HEK293 (cell line): ENCODE results near the gene OPA1.
A peak's percentile ranks its signal among the peaks of the same experiment; 100 is the strongest.

Experiments
- EGR2 ChIP-seq: fragments of 450-650 bp; formaldehyde crosslinking; IDR thresholded peaks from 2 replicates; pipeline ENCODE4 v1.5.1; 2016; ENCODE audit warnings: low read depth, missing biosample characterization, missing genetic modification characterization
- GLIS2 ChIP-seq: fragments of 450-650 bp; formaldehyde crosslinking; IDR thresholded peaks from 2 replicates; pipeline ENCODE4 v1.5.1; 2016; ENCODE audit warnings: missing biosample characterization, missing genetic modification characterization
- HOXD13 ChIP-seq: sonication (generic); formaldehyde crosslinking; IDR thresholded peaks from 2 replicates; pipeline ENCODE4 v1.8.0; 2022; ENCODE audit warnings: missing genetic modification reagents, borderline replicate concordance
- MZF1 ChIP-seq: fragments of 450-650 bp; formaldehyde crosslinking; IDR thresholded peaks from 2 replicates; pipeline ENCODE4 v1.5.1; 2017; ENCODE audit warnings: missing biosample characterization, missing genetic modification characterization, borderline replicate concordance
- PRDM6 ChIP-seq: fragments of 450-650 bp; formaldehyde crosslinking; IDR thresholded peaks from 2 replicates; pipeline ENCODE4 v1.5.1; 2017; ENCODE audit warnings: missing biosample characterization, missing genetic modification characterization
- TRIM28 ChIP-seq: IDR thresholded peaks from 2 replicates; pipeline ENCODE4 v1.6.1; 2011; ENCODE audit warnings: low read length, control low read depth, borderline replicate concordance
- ZBTB10 ChIP-seq: fragments of 450-650 bp; formaldehyde crosslinking; IDR thresholded peaks from 2 replicates; pipeline ENCODE4 v1.5.1; 2016; ENCODE audit warnings: missing biosample characterization, missing genetic modification characterization
- ZBTB17 ChIP-seq: fragments of 450-650 bp; formaldehyde crosslinking; IDR thresholded peaks from 2 replicates; pipeline ENCODE4 v1.5.1; 2016; ENCODE audit warnings: missing biosample characterization, missing genetic modification characterization
- ZBTB20 ChIP-seq: fragments of 450-650 bp; formaldehyde crosslinking; IDR thresholded peaks from 2 replicates; pipeline ENCODE4 v1.5.1; 2016; ENCODE audit warnings: missing biosample characterization, missing genetic modification characterization
- ZFP3 ChIP-seq: fragments of 450-650 bp; formaldehyde crosslinking; IDR thresholded peaks from 2 replicates; pipeline ENCODE4 v1.5.1; 2016; ENCODE audit warnings: low read depth, missing biosample characterization, missing genetic modification characterization
- ZFP69B ChIP-seq: fragments of 450-650 bp; formaldehyde crosslinking; IDR thresholded peaks from 2 replicates; pipeline ENCODE4 v1.5.1; 2016; ENCODE audit warnings: missing biosample characterization, missing genetic modification characterization
- ZNF112 ChIP-seq: fragments of 450-650 bp; formaldehyde crosslinking; IDR thresholded peaks from 2 replicates; pipeline ENCODE4 v1.5.0; 2017; ENCODE audit warnings: missing biosample characterization, missing genetic modification characterization
- ZNF2 ChIP-seq: fragments of 450-650 bp; formaldehyde crosslinking; IDR thresholded peaks from 2 replicates; pipeline ENCODE4 v1.5.1; 2016; ENCODE audit warnings: missing biosample characterization, missing genetic modification characterization
- ZNF248 ChIP-seq: fragments of 450-650 bp; formaldehyde crosslinking; IDR thresholded peaks from 2 replicates; pipeline ENCODE4 v1.5.1; 2017; ENCODE audit warnings: missing biosample characterization, missing genetic modification characterization
- ZNF280D ChIP-seq: fragments of 450-650 bp; formaldehyde crosslinking; IDR thresholded peaks from 2 replicates; pipeline ENCODE4 v1.5.1; 2016; ENCODE audit warnings: missing biosample characterization, missing genetic modification characterization
- ZNF426 ChIP-seq: fragments of 450-650 bp; formaldehyde crosslinking; IDR thresholded peaks from 2 replicates; pipeline ENCODE4 v1.5.1; 2017; ENCODE audit warnings: missing biosample characterization, missing genetic modification characterization, mild to moderate bottlenecking, inconsistent platforms, moderate library complexity
- ZNF48 ChIP-seq: fragments of 450-650 bp; formaldehyde crosslinking; IDR thresholded peaks from 2 replicates; pipeline ENCODE4 v1.5.1; 2016; ENCODE audit warnings: missing biosample characterization, missing genetic modification characterization
- ZNF518A ChIP-seq: fragments of 450-650 bp; formaldehyde crosslinking; conservative IDR thresholded peaks from 2 replicates; pipeline ENCODE4 v1.5.1; 2016; ENCODE audit warnings: low read depth, missing biosample characterization, missing genetic modification characterization
- ZNF670 ChIP-seq: fragments of 450-650 bp; formaldehyde crosslinking; IDR thresholded peaks from 2 replicates; pipeline ENCODE4 v1.5.1; 2016; ENCODE audit warnings: missing biosample characterization, missing genetic modification characterization, low read depth
- ZNF792 ChIP-seq: fragments of 450-650 bp; formaldehyde crosslinking; IDR thresholded peaks from 2 replicates; pipeline ENCODE4 v1.5.1; 2016; ENCODE audit warnings: missing biosample characterization, missing genetic modification characterization
- ZSCAN30 ChIP-seq: fragments of 450-650 bp; IDR thresholded peaks from 2 replicates; pipeline ENCODE4 v1.5.1; 2018; ENCODE audit warnings: missing biosample characterization, mild to moderate bottlenecking, missing genetic modification characterization, moderate library complexity
- TF ChIP-seq, protein P1 (sequence below): fragments of 450-650 bp; formaldehyde crosslinking; IDR thresholded peaks from 2 replicates; pipeline ENCODE4 v1.5.1; 2016; ENCODE audit warnings: missing biosample characterization, missing genetic modification characterization
- TF ChIP-seq, protein P2 (sequence below): fragments of 450-650 bp; formaldehyde crosslinking; IDR thresholded peaks from 2 replicates; pipeline ENCODE4 v1.5.1; 2016; ENCODE audit warnings: missing biosample characterization, missing genetic modification characterization

The OPA1 gene

DNA sequence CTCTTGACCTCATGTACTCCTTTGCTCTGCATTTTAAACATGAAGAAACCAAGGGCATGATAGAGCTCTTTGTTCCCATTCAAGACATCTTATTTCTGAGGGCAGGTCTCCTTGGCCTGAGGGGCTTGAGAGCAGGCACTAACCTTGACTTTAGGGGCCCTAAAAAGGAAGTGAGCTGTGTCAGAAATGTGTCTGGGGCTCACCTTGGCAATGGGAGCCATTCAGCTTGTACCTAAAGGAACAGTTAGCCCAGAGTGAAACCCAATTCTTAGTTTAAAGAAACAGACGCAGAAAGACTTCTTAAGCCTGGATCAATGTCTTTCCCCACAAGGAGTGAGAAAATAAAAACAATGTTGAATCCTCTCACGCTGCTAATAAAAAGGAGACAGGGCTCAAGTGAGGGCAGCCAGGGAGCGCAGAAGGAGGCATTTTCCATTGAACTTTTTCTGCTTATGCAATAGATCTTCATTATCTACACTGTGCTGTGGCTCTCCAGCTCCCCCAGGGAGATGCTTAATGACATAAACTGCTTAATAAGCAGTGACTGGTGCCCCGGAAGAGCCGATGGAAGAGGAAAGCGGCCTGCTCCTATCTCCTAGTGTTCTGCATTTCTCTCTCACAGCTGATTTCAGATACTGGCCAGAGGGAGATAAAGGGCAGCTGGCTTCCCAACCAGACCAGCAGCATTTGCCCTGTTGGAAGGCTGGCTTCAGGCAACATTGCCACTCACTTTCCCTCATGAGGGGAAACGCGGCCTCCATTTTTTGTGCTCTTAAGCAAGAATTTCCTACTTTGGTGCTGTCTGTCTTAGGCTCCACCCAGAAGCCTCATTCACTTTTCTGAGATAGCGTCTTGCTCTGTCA, 152.0 kb downstream of the OPA1 start (continued):
- TF ChIP-seq ZNF280D (tag by site-specific recombination) (no peak), HOXD13 (CRISPR knock-in tag) (no peak), ZNF2 (no peak), ZSCAN30 (tag by site-specific recombination) (no peak), ZNF426 (tag by site-specific recombination) (no peak), ZBTB17 (tag by site-specific recombination) (peak; percentile 24; the same call in 1 of the 2 replicates), ZNF670 (tag by site-specific recombination) (no peak), ZNF112 (tag by site-specific recombination) (no peak), ZNF48 (tag by site-specific recombination) (no peak), ZFP69B (tag by site-specific recombination) (no peak), EGR2 (tag by site-specific recombination) (no peak), ZBTB20 (tag by site-specific recombination) (no peak), TRIM28 (0 out of 2 replicates have a peak, but pooled peaks have one; percentile 19), MZF1 (no peak), PRDM6 (tag by site-specific recombination) (no peak), ZFP3 (tag by site-specific recombination) (no peak), ZNF792 (tag by site-specific recombination) (no peak), ZNF248 (tag by site-specific recombination) (no peak), ZBTB10 (no peak), ZNF518A (tag by site-specific recombination) (0 out of 2 replicates have a peak, but pooled peaks have one; percentile 28), GLIS2 (no peak)
- TF ChIP-seq, protein P1, sequence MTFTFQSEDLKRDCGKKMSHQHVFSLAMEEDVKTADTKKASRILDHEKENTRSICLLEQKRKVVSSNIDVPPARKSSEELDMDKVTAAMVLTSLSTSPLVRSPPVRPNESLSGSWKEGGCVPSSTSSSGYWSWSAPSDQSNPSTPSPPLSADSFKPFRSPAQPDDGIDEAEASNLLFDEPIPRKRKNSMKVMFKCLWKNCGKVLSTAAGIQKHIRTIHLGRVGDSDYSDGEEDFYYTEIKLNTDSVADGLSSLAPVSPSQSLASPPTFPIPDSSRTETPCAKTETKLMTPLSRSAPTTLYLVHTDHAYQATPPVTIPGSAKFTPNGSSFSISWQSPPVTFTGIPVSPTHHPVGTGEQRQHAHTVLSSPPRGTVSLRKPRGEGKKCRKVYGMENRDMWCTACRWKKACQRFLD (tag by site-specific recombination), result no peak
- TF ChIP-seq, protein P2, sequence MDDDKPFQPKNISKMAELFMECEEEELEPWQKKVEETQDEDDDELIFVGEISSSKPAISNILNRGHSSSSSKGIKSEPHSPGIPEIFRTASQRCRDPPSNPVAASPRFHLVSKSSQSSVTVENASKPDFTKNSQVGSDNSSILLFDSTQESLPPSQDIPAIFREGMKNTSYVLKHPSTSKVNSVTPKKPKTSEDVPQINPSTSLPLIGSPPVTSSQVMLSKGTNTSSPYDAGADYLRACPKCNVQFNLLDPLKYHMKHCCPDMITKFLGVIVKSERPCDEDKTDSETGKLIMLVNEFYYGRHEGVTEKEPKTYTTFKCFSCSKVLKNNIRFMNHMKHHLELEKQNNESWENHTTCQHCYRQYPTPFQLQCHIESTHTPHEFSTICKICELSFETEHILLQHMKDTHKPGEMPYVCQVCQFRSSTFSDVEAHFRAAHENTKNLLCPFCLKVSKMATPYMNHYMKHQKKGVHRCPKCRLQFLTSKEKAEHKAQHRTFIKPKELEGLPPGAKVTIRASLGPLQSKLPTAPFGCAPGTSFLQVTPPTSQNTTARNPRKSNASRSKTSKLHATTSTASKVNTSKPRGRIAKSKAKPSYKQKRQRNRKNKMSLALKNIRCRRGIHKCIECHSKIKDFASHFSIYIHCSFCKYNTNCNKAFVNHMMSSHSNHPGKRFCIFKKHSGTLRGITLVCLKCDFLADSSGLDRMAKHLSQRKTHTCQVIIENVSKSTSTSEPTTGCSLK (tag by site-specific recombination), result no peak
